ENCODE measurements around the gene ATG14. TPM values are rescaled to one million over a fixed set of nuclear protein-coding genes. Genes with fewer than 3 reads are reported as not detected.
"Not testable (repeated sequence)": the region's sequence is repeated elsewhere in the genome, so short reads cannot be mapped to it uniquely, and the experiment has no call there.

Gene ATG14
- total and polyA plus RNA-seq, 4 experiments from 2014 or later = 2.5 to 18.4 (median 13.3) TPM

DNA sequence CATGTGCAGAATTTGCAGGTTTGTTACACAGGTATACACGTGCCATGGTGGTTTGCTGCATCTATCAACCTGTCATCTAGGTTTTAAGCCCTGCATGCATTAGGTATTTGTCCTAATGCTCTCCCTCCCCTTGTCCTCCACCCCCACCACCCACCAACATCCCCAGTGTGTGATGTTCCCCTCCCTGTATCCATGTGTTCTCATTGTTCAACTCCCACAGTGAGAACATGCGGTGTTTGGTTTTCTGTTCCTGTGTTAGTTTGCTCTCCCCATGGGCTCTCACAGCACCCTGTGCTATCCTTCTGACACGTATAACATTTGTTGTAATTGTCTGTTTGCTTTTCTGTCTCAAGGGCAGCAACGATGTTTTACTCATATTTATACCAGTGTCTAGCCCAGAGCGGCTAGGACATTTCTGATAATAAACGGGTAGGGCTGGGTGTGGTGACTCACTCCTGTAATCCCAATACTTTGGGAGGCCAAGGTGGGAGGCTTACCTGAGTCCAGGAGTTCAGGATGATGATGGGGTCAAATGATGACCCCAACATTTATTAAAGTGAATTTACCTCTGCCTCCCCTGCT lies 67.0 kb downstream of the ATG14 start:
- H3K4me3 ChIP-seq (ENCODE audit: low read length in 2 of 2); H3K27me3 Mint-ChIP-seq; intact Hi-C loops (cut with micrococcal nuclease); H3K36me3 ChIP-seq (ENCODE audit: insufficient read depth, low read length); H3K27ac ChIP-seq (ENCODE audit: low read depth, low read length); DNase-seq; POLR2A ChIA-PET (ENCODE audit: partially characterized antibody); H3K9me3 Mint-ChIP-seq; H3K27me3 ChIP-seq (ENCODE audit: insufficient read depth, low read length); H3K36me3 Mint-ChIP-seq; H3K9me3 ChIP-seq (ENCODE audit: control insufficient read depth in 1 of 2, low read length in 2 of 2): not testable (repeated sequence)
- peaks cover 53 to 94% (median 69%) of the 10 kb centered on the region in 4 donors for H3K4me1 Mint-ChIP-seq
- peak overlapping the region in 1 of 8 donors; percentile 36 for H3K4me3 Mint-ChIP-seq
- peak overlapping the region in 2 of 7 donors; percentile 11 to 59 for H3K27ac Mint-ChIP-seq
- CTCF ChIA-PET (ENCODE audit: partially characterized antibody) = interaction anchor here (2.3 kb wide), 1 partner anchor 10 kb away, joined by 18 read pairs; no protein-coding TSS in a partner anchor
- H3K4me1 ChIP-seq (ENCODE audit: insufficient read depth, low read length) = peaks cover 53% of the 10 kb centered on the region

DNA sequence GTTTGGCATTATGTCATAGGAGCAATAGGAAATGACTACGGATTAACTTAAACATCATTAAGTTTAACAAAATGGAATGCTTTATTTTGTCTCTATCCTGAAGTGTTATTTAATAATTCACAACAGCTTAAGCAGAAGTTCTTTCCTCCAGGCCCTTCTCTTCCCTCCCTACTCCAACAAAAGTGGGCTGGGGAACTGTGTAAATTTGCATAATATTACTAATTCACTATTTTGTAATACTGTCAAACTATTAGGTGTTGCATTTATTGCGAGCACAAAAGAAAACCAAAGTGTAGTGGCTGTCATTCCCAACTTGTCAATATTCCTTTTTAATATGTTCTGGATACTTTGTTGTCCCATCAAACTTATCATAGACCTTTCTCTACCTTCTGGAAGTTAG lies 69.8 kb downstream of the ATG14 start:
- no peaks in the 10 kb centered on the region for H3K9me3 Mint-ChIP-seq
- H3K27ac ChIP-seq (ENCODE audit: low read depth, low read length) = no peak overlapping the region
- peaks cover 51% of the 10 kb centered on the region for H3K4me1 ChIP-seq (ENCODE audit: insufficient read depth, low read length)
- ChIA-PET CTCF (ENCODE audit: partially characterized antibody) (interaction anchor here (1.3 to 2.5 kb wide), 3 partner anchors 9 to 71 kb away, joined by 4 to 10 read pairs (median 7); partner anchors contain the start of gene FBXO34), POLR2A (ENCODE audit: partially characterized antibody) (interaction anchor here (0.5 to 1.8 kb wide), 2 partner anchors 13 to 1899 kb away, joined by 3 to 5 read pairs; no protein-coding TSS in a partner anchor)
- no peaks in the 10 kb centered on the region for H3K27me3 ChIP-seq (ENCODE audit: insufficient read depth, low read length)
- peaks cover 54 to 93% (median 69%) of the 10 kb centered on the region in 4 donors for H3K4me1 Mint-ChIP-seq
- H3K36me3 ChIP-seq (ENCODE audit: insufficient read depth, low read length) = no peaks in the 10 kb centered on the region
- H3K27me3 Mint-ChIP-seq = no peaks in the 10 kb centered on the region
- H3K36me3 Mint-ChIP-seq = peaks cover 0 to 2% of the 10 kb centered on the region in 2 donors
- no peaks in the 10 kb centered on the region for H3K9me3 ChIP-seq (ENCODE audit: control insufficient read depth in 1 of 2, low read length in 2 of 2)
- DNase-seq = no peak
- H3K27ac Mint-ChIP-seq = peak overlapping the region in 4 of 7 donors; percentile 12 to 86 (median 50)
- H3K4me3 Mint-ChIP-seq = peak overlapping the region in 1 of 8 donors; percentile 15
- no peak overlapping the region for H3K4me3 ChIP-seq (ENCODE audit: low read length in 2 of 2)
- intact Hi-C loops (cut with micrococcal nuclease) = no loop called here

- H3K27me3 Mint-ChIP-seq = no peaks in the 10 kb centered on the region
- H3K4me3 ChIP-seq (ENCODE audit: low read length in 2 of 2) = no peak overlapping the region
- no peak for DNase-seq
- no peaks in the 10 kb centered on the region for H3K9me3 ChIP-seq (ENCODE audit: control insufficient read depth in 1 of 2, low read length in 2 of 2)
- POLR2A ChIA-PET (ENCODE audit: partially characterized antibody) = interaction anchor here (2.0 kb wide), 1 partner anchor 14 kb away, joined by 12 read pairs; no protein-coding TSS in a partner anchor
- H3K36me3 ChIP-seq (ENCODE audit: insufficient read depth, low read length) = no peaks in the 10 kb centered on the region
- peaks cover 0 to 2% of the 10 kb centered on the region in 2 donors for H3K36me3 Mint-ChIP-seq
- peak overlapping the region in 4 of 7 donors; percentile 60 to 87 (median 80) for H3K27ac Mint-ChIP-seq
- CTCF ChIA-PET (ENCODE audit: partially characterized antibody) = interaction anchor here (1.0 to 5.5 kb wide), 2 partner anchors 15 to 43 kb away, joined by 4 to 80 read pairs; no protein-coding TSS in a partner anchor
- intact Hi-C loops (cut with micrococcal nuclease) = no loop called here
- no peak overlapping the region for H3K27ac ChIP-seq (ENCODE audit: low read depth, low read length)
- H3K27me3 ChIP-seq (ENCODE audit: insufficient read depth, low read length) = no peaks in the 10 kb centered on the region
- no peaks in the 10 kb centered on the region for H3K9me3 Mint-ChIP-seq
- H3K4me1 Mint-ChIP-seq = peaks cover 54 to 92% (median 68%) of the 10 kb centered on the region in 4 donors
- H3K4me1 ChIP-seq (ENCODE audit: insufficient read depth, low read length) = peaks cover 64% of the 10 kb centered on the region
- H3K4me3 Mint-ChIP-seq = peak overlapping the region in 2 of 8 donors; percentile 11 to 61
These were observed 71.1 kb downstream of the ATG14 start for GRCh38 chr14:55340482-55340881.

- ChIA-PET POLR2A (ENCODE audit: partially characterized antibody) (interaction anchor here (2.0 kb wide), 1 partner anchor 15 kb away, joined by 12 read pairs; no protein-coding TSS in a partner anchor), CTCF (ENCODE audit: partially characterized antibody) (interaction anchor here (1.0 to 5.5 kb wide), 2 partner anchors 15 to 42 kb away, joined by 4 to 80 read pairs; no protein-coding TSS in a partner anchor)
- peak overlapping the region; percentile 38 to 96 (median 83) for H3K27ac Mint-ChIP-seq
- Histone ChIP-seq H3K9me3 (ENCODE audit: control insufficient read depth in 1 of 2, low read length in 2 of 2) (no peaks in the 10 kb centered on the region), H3K27ac (ENCODE audit: low read depth, low read length) (no peak overlapping the region), H3K36me3 (ENCODE audit: insufficient read depth, low read length) (no peaks in the 10 kb centered on the region), H3K4me1 (ENCODE audit: insufficient read depth, low read length) (peaks cover 71% of the 10 kb centered on the region), H3K27me3 (ENCODE audit: insufficient read depth, low read length) (no peaks in the 10 kb centered on the region), H3K4me3 (ENCODE audit: low read length in 2 of 2) (no peak overlapping the region)
- H3K4me1 Mint-ChIP-seq = peaks cover 55 to 92% (median 70%) of the 10 kb centered on the region in 4 donors
- H3K4me3 Mint-ChIP-seq = peak overlapping the region in 7 of 8 donors; percentile 21 to 60 (median 31)
- peaks cover 0 to 2% of the 10 kb centered on the region in 2 donors for H3K36me3 Mint-ChIP-seq
- no peaks in the 10 kb centered on the region for H3K27me3 Mint-ChIP-seq
- no peaks in the 10 kb centered on the region for H3K9me3 Mint-ChIP-seq
- peak in 1 of 5 donors; percentile 14 for DNase-seq
- intact Hi-C loops (cut with micrococcal nuclease) = loop anchor here (1.0 to 5.0 kb wide), 2 partner anchors 9 to 33 kb away; no protein-coding TSS in a partner anchor
These were observed 71.9 kb downstream of the ATG14 start for GRCh38 chr14:55339770-55340169.

- H3K27ac ChIP-seq (ENCODE audit: low read depth, low read length) = peak overlapping the region; percentile 56
- no peaks in the 10 kb centered on the region for H3K36me3 ChIP-seq (ENCODE audit: insufficient read depth, low read length)
- CTCF ChIA-PET (ENCODE audit: partially characterized antibody) = interaction anchor here (0.6 to 5.5 kb wide), 3 partner anchors 18 to 66 kb away, joined by 3 to 80 read pairs (median 26); partner anchors contain the start of gene FBXO34
- Mint-ChIP-seq H3K36me3 (no peaks in the 10 kb centered on the region), H3K27ac (peak overlapping the region; percentile 84 to 96 (median 92)), H3K4me3 (peak overlapping the region in 7 of 8 donors; percentile 34 to 83 (median 73)), H3K9me3 (no peaks in the 10 kb centered on the region), H3K4me1 (peaks cover 63 to 95% (median 78%) of the 10 kb centered on the region in 4 donors), H3K27me3 (no peaks in the 10 kb centered on the region)
- H3K9me3 ChIP-seq (ENCODE audit: control insufficient read depth in 1 of 2, low read length in 2 of 2) = no peaks in the 10 kb centered on the region
- intact Hi-C loops (cut with micrococcal nuclease) = loop anchor here (1.0 to 5.0 kb wide), 2 partner anchors 36 to 65 kb away; partner anchors contain the start of gene FBXO34
- no peak overlapping the region for H3K4me3 ChIP-seq (ENCODE audit: low read length in 2 of 2)
- H3K27me3 ChIP-seq (ENCODE audit: insufficient read depth, low read length) = no peaks in the 10 kb centered on the region
- DNase-seq = peak in 1 of 5 donors; percentile 53
- POLR2A ChIA-PET (ENCODE audit: partially characterized antibody) = interaction anchor here (0.7 to 3.8 kb wide), 5 partner anchors 12 to 223 kb away, joined by 3 to 47 read pairs (median 12); partner anchors contain the start of gene FBXO34
- peaks cover 89% of the 10 kb centered on the region for H3K4me1 ChIP-seq (ENCODE audit: insufficient read depth, low read length)
These were observed 74.9 kb downstream of the ATG14 start for GRCh38 chr14:55336691-55337090.

GRCh38 chr14:55336162-55336561 lies 75.5 kb downstream of the ATG14 start:
- Histone ChIP-seq H3K36me3 (ENCODE audit: insufficient read depth, low read length) (no peaks in the 10 kb centered on the region), H3K4me3 (ENCODE audit: low read length in 2 of 2) (no peak overlapping the region), H3K27me3 (ENCODE audit: insufficient read depth, low read length) (no peaks in the 10 kb centered on the region), H3K27ac (ENCODE audit: low read depth, low read length) (peak overlapping the region; percentile 36), H3K9me3 (ENCODE audit: control insufficient read depth in 1 of 2, low read length in 2 of 2) (no peaks in the 10 kb centered on the region), H3K4me1 (ENCODE audit: insufficient read depth, low read length) (peaks cover 84% of the 10 kb centered on the region)
- intact Hi-C loops (cut with micrococcal nuclease) = loop anchor here (5.0 kb wide), 1 partner anchor 36 kb away; no protein-coding TSS in a partner anchor
- Mint-ChIP-seq H3K36me3 (no peaks in the 10 kb centered on the region), H3K27ac (peak overlapping the region; percentile 66 to 95 (median 89)), H3K4me3 (peak overlapping the region; percentile 34 to 83 (median 66)), H3K4me1 (peaks cover 60 to 90% (median 75%) of the 10 kb centered on the region in 4 donors), H3K9me3 (no peaks in the 10 kb centered on the region), H3K27me3 (no peaks in the 10 kb centered on the region)
- ChIA-PET CTCF (ENCODE audit: partially characterized antibody) (interaction anchor here (3.4 to 5.5 kb wide), 2 partner anchors 19 to 65 kb away, joined by 26 to 80 read pairs; partner anchors contain the start of gene FBXO34), POLR2A (ENCODE audit: partially characterized antibody) (interaction anchor here (0.7 to 3.8 kb wide), 3 partner anchors 12 to 223 kb away, joined by 3 to 47 read pairs (median 4); no protein-coding TSS in a partner anchor)
- DNase-seq = peak; percentile 31 to 74 (median 53)
